CD14-positive monocyte (primary cell): ENCODE measurements around the gene ACSM4. TPM values are rescaled to one million over a fixed set of nuclear protein-coding genes. Genes with fewer than 3 reads are reported as not detected.
"Not testable (repeated sequence)": the region's sequence is repeated elsewhere in the genome, so short reads cannot be mapped to it uniquely, and the experiment has no call there.

Source experiments
- DNase-seq, 3 donors: peaks; one replicate each; pipeline ENCODE4 v3.0.0-alpha.2; 2011 to 2022
- H2AFZ ChIP-seq: 2 replicates; pipeline ENCODE4 v1.6.0; 2012; ENCODE audit warnings: mild to moderate bottlenecking, low read depth, low read length, inconsistent platforms; ENCODE audit not compliant: insufficient read depth, poor library complexity, severe bottlenecking
- H3K27ac ChIP-seq, 2 donors: 1 replicate in 1 of 2; 2 replicates in 1 of 2; pipeline ENCODE4 v1.5.1; 2012 to 2013; ENCODE audit warnings: low read length in 2 of 2, control low read depth in 1 of 2, inconsistent platforms in 1 of 2, low read depth in 1 of 2, mild to moderate bottlenecking in 1 of 2
- H3K27me3 ChIP-seq, 2 donors: one replicate each; pipeline versions ENCODE4 v1.6.0 to v1.6.1; 2011 to 2013; ENCODE audit warnings: low read length in 2 of 2; ENCODE audit not compliant: control insufficient read depth in 2 of 2, insufficient read depth in 2 of 2
- H3K36me3 ChIP-seq, 2 donors: replicated peaks in 1 of 2; 1 replicate in 1 of 2; 2 replicates in 1 of 2; pipeline versions ENCODE4 v1.5.1 to v1.6.1; 2012 to 2013; ENCODE audit warnings: low read length in 2 of 2, control low read depth in 1 of 2, inconsistent platforms in 1 of 2, mild to moderate bottlenecking in 1 of 2; ENCODE audit not compliant: insufficient read depth in 2 of 2, control insufficient read depth in 1 of 2
- H3K4me1 ChIP-seq, 2 donors: 1 replicate in 1 of 2; 2 replicates in 1 of 2; pipeline versions ENCODE4 v1.5.1 to v1.6.1; 2012 to 2013; ENCODE audit warnings: low read length in 2 of 2, control low read depth in 1 of 2, inconsistent platforms in 1 of 2, mild to moderate bottlenecking in 1 of 2, moderate library complexity in 1 of 2; ENCODE audit not compliant: insufficient read depth in 2 of 2, control insufficient read depth in 1 of 2
- H3K4me2 ChIP-seq: replicated peaks from 2 replicates; pipeline ENCODE3; 2012; ENCODE audit warnings: low read length, moderate library complexity, mild to moderate bottlenecking; ENCODE audit not compliant: poor library complexity, severe bottlenecking; ENCODE audit errors: extremely low read depth
- H3K4me3 ChIP-seq, 3 experiments: fragments of 200-600 bp in 1 of 3; sonication (generic) in 1 of 3; replicated peaks in 1 of 3; 1 replicate in 2 of 3; 2 replicates in 1 of 3; pipeline ENCODE4 v1.5.1; 2011 to 2013; ENCODE audit warnings: low read length in 3 of 3, mild to moderate bottlenecking in 3 of 3, control low read depth in 2 of 3, low read depth in 2 of 3, inconsistent platforms in 1 of 3, moderate library complexity in 1 of 3
- H3K79me2 ChIP-seq: 2 replicates; pipeline ENCODE4 v1.6.0; 2012; ENCODE audit warnings: mild to moderate bottlenecking, control low read depth, inconsistent platforms, low read length, moderate library complexity; ENCODE audit not compliant: insufficient read depth
- H3K9ac ChIP-seq: 2 replicates; pipeline ENCODE4 v1.6.0; 2017; ENCODE audit warnings: low read length, mild to moderate bottlenecking; ENCODE audit not compliant: insufficient read depth, poor library complexity, severe bottlenecking
- H3K9me3 ChIP-seq, 2 donors: replicated peaks in 1 of 2; 1 replicate in 1 of 2; 2 replicates in 1 of 2; pipeline versions ENCODE4 v1.5.1 to v1.6.1; 2012 to 2013; ENCODE audit warnings: low read length in 2 of 2, control low read depth in 1 of 2; ENCODE audit not compliant: control insufficient read depth in 1 of 2, insufficient read depth in 1 of 2
- H4K20me1 ChIP-seq: 2 replicates; pipeline ENCODE4 v1.6.0; 2012; ENCODE audit warnings: mild to moderate bottlenecking, low read length, control low read depth, moderate library complexity; ENCODE audit not compliant: insufficient read depth
- H3K27ac Mint-ChIP-seq, 7 donors: one replicate each; pipeline ENCODE4 v1.8.0; 2020; ENCODE audit warnings: mild to moderate bottlenecking in 7 of 7, mixed read lengths in 7 of 7, moderate library complexity in 6 of 7, inconsistent platforms in 2 of 7
- H3K27me3 Mint-ChIP-seq, 3 donors: one replicate each; pipeline ENCODE4 v1.8.0; 2021 to 2022; ENCODE audit warnings: low read depth in 3 of 3, mild to moderate bottlenecking in 3 of 3, mixed read lengths in 3 of 3, moderate library complexity in 3 of 3, inconsistent platforms in 1 of 3
- H3K36me3 Mint-ChIP-seq, 2 donors: one replicate each; pipeline ENCODE4 v1.8.0; 2020; ENCODE audit warnings: mixed read lengths in 2 of 2, inconsistent platforms in 1 of 2, mild to moderate bottlenecking in 1 of 2
- H3K4me1 Mint-ChIP-seq: one replicate; pipeline ENCODE4 v1.8.0; 2020; ENCODE audit warnings: mild to moderate bottlenecking, mixed read lengths
- H3K4me3 Mint-ChIP-seq, 2 donors: one replicate each; pipeline ENCODE4 v1.8.0; 2020; ENCODE audit warnings: mild to moderate bottlenecking in 2 of 2, mixed read lengths in 2 of 2, moderate library complexity in 1 of 2
- H3K9me3 Mint-ChIP-seq, 7 donors: one replicate each; pipeline ENCODE4 v1.8.0; 2020 to 2022; ENCODE audit warnings: mixed read lengths in 7 of 7, mild to moderate bottlenecking in 6 of 7, moderate library complexity in 6 of 7, inconsistent platforms in 2 of 7
- CTCF ChIP-seq: fragments of 200-600 bp; IDR thresholded peaks from one replicate; pipeline ENCODE4 v1.8.0; 2022; ENCODE audit warnings: antibody characterized with exemption, mild to moderate bottlenecking
- WGBS: methylation state at CpG from one replicate; pipeline ENCODE4 v1.1.5; 2013; ENCODE audit warnings: missing lambda C conversion rate; ENCODE audit not compliant: insufficient coverage; 5-methylcytosine and 5-hydroxymethylcytosine counted together
- intact Hi-C, 2 donors: fragments of 100-400 bp; cut with micrococcal nuclease; formaldehyde crosslinking; loops; one replicate each; pipeline versions ENCODE4 v1.15.0 to v1.15.1; 2023
- polyA plus RNA-seq, 3 donors: library from polyadenylated mRNA; depleted of rRNA in 1 of 3; unstranded in 2 of 3; stranded (reverse) in 1 of 3; fragments of 300-500 nt in 2 of 3; fragments of >200 nt in 1 of 3; fragmentation: Illumina TruSeq in 2 of 3; gene quantifications; 1 replicate in 2 of 3; 2 replicates in 1 of 3; pipeline ENCODE4 v1.2.3, GENCODE V29; 2012 to 2021

Gene ACSM4
- polyA plus RNA-seq, 3 donors, result not detected

- H3K4me3 ChIP-seq, result no peak overlapping the region
- no CpG with 5 or more reads among the region's 2 CpGs for WGBS
- no peak overlapping the region for H2AFZ ChIP-seq
- H3K9me3 ChIP-seq, result peaks cover 3 to 9% of the 10 kb centered on the region in 2 donors
- peaks cover 0 to 7% (median 4%) of the 10 kb centered on the region in 3 donors for H3K27me3 Mint-ChIP-seq
- no peak overlapping the region for H3K9ac ChIP-seq
- no peak overlapping the region for H3K27ac Mint-ChIP-seq
- no peaks in the 10 kb centered on the region for H3K36me3 Mint-ChIP-seq
- H3K9me3 Mint-ChIP-seq, result peaks cover 10 to 31% (median 20%) of the 10 kb centered on the region in 7 donors
- no peak for TF ChIP-seq CTCF
- no peaks in the 10 kb centered on the region for H3K79me2 ChIP-seq
- no peak overlapping the region for H3K4me2 ChIP-seq
- H3K4me1 Mint-ChIP-seq, result no peaks in the 10 kb centered on the region
- H3K4me1 ChIP-seq, result no peaks in the 10 kb centered on the region
- no peaks in the 10 kb centered on the region for H3K36me3 ChIP-seq
- intact Hi-C loops, result no loop called here
- DNase-seq, result no peak
- no peaks in the 10 kb centered on the region for H4K20me1 ChIP-seq
- no peak overlapping the region for H3K4me3 Mint-ChIP-seq
- H3K27ac ChIP-seq, result no peak overlapping the region
- H3K27me3 ChIP-seq, result no peaks in the 10 kb centered on the region
Observed at GRCh38 chr12:7282844-7283243, 21.0 kb upstream of the ACSM4 start.

- Histone ChIP-seq H2AFZ (no peak overlapping the region), H3K79me2 (no peaks in the 10 kb centered on the region), H3K9me3 (peaks cover 7 to 10% of the 10 kb centered on the region in 2 donors), H3K36me3 (no peaks in the 10 kb centered on the region), H4K20me1 (no peaks in the 10 kb centered on the region), H3K9ac (no peak overlapping the region), H3K4me3 (no peak overlapping the region), H3K27me3 (no peaks in the 10 kb centered on the region), H3K4me1 (no peaks in the 10 kb centered on the region), H3K4me2 (no peak overlapping the region), H3K27ac (no peak overlapping the region)
- Mint-ChIP-seq H3K4me3 (no peak overlapping the region), H3K36me3 (no peaks in the 10 kb centered on the region), H3K4me1 (no peaks in the 10 kb centered on the region), H3K27ac (no peak overlapping the region), H3K9me3 (peaks cover 16 to 33% (median 21%) of the 10 kb centered on the region in 7 donors), H3K27me3 (peaks cover 0 to 5% (median 0%) of the 10 kb centered on the region in 3 donors)
- no peak for DNase-seq
- TF ChIP-seq CTCF, result no peak
- intact Hi-C loops, result no loop called here
- WGBS, result no CpG with 5 or more reads among the region's 2 CpGs
Observed at GRCh38 chr12:7289743-7290142, 14.1 kb upstream of the ACSM4 start.

- H2AFZ ChIP-seq, H3K79me2 ChIP-seq, H3K36me3 Mint-ChIP-seq, intact Hi-C loops, H3K36me3 ChIP-seq, H3K27ac Mint-ChIP-seq, H3K27ac ChIP-seq, H3K4me1 ChIP-seq, H3K4me1 Mint-ChIP-seq, H3K27me3 Mint-ChIP-seq, H4K20me1 ChIP-seq, DNase-seq, H3K4me3 ChIP-seq, H3K4me2 ChIP-seq, H3K27me3 ChIP-seq, H3K4me3 Mint-ChIP-seq, H3K9ac ChIP-seq: not testable (repeated sequence)
- 80% methylated on average over 1 of the region's 1 CpG for WGBS
- peaks cover 7 to 10% of the 10 kb centered on the region in 2 donors for H3K9me3 ChIP-seq
- peaks cover 15 to 28% (median 16%) of the 10 kb centered on the region in 7 donors for H3K9me3 Mint-ChIP-seq
Observed at GRCh38 chr12:7290588-7290987, 13.3 kb upstream of the ACSM4 start.
